Thyroid gland (tissue), 4 donors: Measurements from ENCODE around the gene RUFY3. TPM values are rescaled to one million over a fixed set of nuclear protein-coding genes. Genes with fewer than 3 reads are reported as not detected.

Experiments
- DNase-seq, 2 donors: peaks; one replicate each; pipeline ENCODE4 v3.0.0-alpha.2; 2019
- H3K27ac ChIP-seq, 3 donors: fragments of 200-600 bp; sonication (generic); 1 replicate in 2 of 3; 2 replicates in 1 of 3; pipeline ENCODE4 v1.5.1; 2016 to 2019; ENCODE audit warnings: mild to moderate bottlenecking in 1 of 3, moderate library complexity in 1 of 3
- H3K27me3 ChIP-seq: fragments of 200-600 bp; sonication (generic); one replicate; pipeline ENCODE4 v1.5.1; 2019
- H3K36me3 ChIP-seq, 2 donors: fragments of 200-600 bp; sonication (generic); one replicate each; pipeline ENCODE4 v1.5.1; 2016 to 2019
- H3K4me1 ChIP-seq, 2 donors: fragments of 200-600 bp; sonication (generic); one replicate each; pipeline ENCODE4 v1.5.1; 2017 to 2019
- H3K4me3 ChIP-seq, 3 donors: fragments of 200-600 bp; sonication (generic); replicated peaks in 1 of 3; 1 replicate in 2 of 3; 2 replicates in 1 of 3; pipeline ENCODE4 v1.5.1; 2016; ENCODE audit warnings: mild to moderate bottlenecking in 1 of 3
- H3K9me3 ChIP-seq: fragments of 200-600 bp; sonication (generic); one replicate; pipeline ENCODE4 v1.5.1; 2017
- POLR2A ChIP-seq, 2 donors: fragments of 450-650 bp; IDR thresholded peaks; one replicate each; pipeline ENCODE4 v1.6.1; 2017; ENCODE audit warnings: antibody characterized with exemption in 2 of 2, mild to moderate bottlenecking in 2 of 2, moderate library complexity in 1 of 2
- WGBS, 2 donors: methylation state at CpG; one replicate each; pipeline ENCODE4 v1.1.5; 2017; 5-methylcytosine and 5-hydroxymethylcytosine counted together
- intact Hi-C: fragments of 100-400 bp; cut with DNase I; formaldehyde crosslinking; loops from one replicate; pipeline ENCODE4 v1.15.1; 2023
- total RNA-seq, 4 donors: library from RNA; depleted of rRNA; stranded (reverse); fragments of >200 nt; gene quantifications; one replicate each; pipeline ENCODE4 v1.2.3, GENCODE V29; 2016
- TF ChIP-seq, protein P1 (sequence below), 6 experiments: fragments of 200-600 bp in 3 of 6; fragments of 450-650 bp in 3 of 6; sonication (generic) in 3 of 6; IDR thresholded peaks; one replicate each; pipeline ENCODE4 v1.5.1; 2016 to 2019; ENCODE audit warnings: antibody characterized with exemption in 6 of 6, mild to moderate bottlenecking in 2 of 6, inconsistent platforms in 1 of 6, moderate library complexity in 1 of 6

RUFY3 gene
- total RNA-seq, 4 donors from 2014 or later, result 148 to 242 (median 155) TPM

- TF ChIP-seq POLR2A (IDR thresholded peaks at IDR 0.05), result no peak
- TF ChIP-seq, protein P1, sequence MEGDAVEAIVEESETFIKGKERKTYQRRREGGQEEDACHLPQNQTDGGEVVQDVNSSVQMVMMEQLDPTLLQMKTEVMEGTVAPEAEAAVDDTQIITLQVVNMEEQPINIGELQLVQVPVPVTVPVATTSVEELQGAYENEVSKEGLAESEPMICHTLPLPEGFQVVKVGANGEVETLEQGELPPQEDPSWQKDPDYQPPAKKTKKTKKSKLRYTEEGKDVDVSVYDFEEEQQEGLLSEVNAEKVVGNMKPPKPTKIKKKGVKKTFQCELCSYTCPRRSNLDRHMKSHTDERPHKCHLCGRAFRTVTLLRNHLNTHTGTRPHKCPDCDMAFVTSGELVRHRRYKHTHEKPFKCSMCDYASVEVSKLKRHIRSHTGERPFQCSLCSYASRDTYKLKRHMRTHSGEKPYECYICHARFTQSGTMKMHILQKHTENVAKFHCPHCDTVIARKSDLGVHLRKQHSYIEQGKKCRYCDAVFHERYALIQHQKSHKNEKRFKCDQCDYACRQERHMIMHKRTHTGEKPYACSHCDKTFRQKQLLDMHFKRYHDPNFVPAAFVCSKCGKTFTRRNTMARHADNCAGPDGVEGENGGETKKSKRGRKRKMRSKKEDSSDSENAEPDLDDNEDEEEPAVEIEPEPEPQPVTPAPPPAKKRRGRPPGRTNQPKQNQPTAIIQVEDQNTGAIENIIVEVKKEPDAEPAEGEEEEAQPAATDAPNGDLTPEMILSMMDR (IDR thresholded peaks at IDR 0.05), result no peak
- DNase-seq, result no peak
- Histone ChIP-seq H3K36me3 (no peaks in the 10 kb centered on the region), H3K9me3 (no peaks in the 10 kb centered on the region), H3K27me3 (no peaks in the 10 kb centered on the region), H3K27ac (peak overlapping the region in 2 of 3 donors; percentile 2 to 40), H3K4me3 (no peak overlapping the region), H3K4me1 (peaks cover 41 to 59% of the 10 kb centered on the region in 2 donors)
- WGBS, 2 donors, result 32 to 46% methylated on average over 7 of the region's 7 CpGs
- intact Hi-C loops, result loop anchor here (10.0 kb wide), 1 partner anchor 125 kb away; the partner anchor contains the start of gene GRSF1
Measured at GRCh38 chr4:70709611-70710205, 12.1 kb upstream of the RUFY3 start.

GRCh38 chr4:70711599-70711998, 10.2 kb upstream of the RUFY3 start:
- WGBS, 2 donors, result 71 to 77% methylated on average over 3 of the region's 3 CpGs
- intact Hi-C loops, result no loop called here
- TF ChIP-seq POLR2A (IDR thresholded peaks at IDR 0.05), result no peak
- TF ChIP-seq, protein P1 (IDR thresholded peaks at IDR 0.05), result no peak
- Histone ChIP-seq H3K4me3 (no peak overlapping the region), H3K36me3 (no peaks in the 10 kb centered on the region), H3K27me3 (no peaks in the 10 kb centered on the region), H3K9me3 (no peaks in the 10 kb centered on the region), H3K27ac (peak overlapping the region in 1 of 3 donors; percentile 24), H3K4me1 (peaks cover 32 to 59% of the 10 kb centered on the region in 2 donors)
- no peak for DNase-seq

DNA sequence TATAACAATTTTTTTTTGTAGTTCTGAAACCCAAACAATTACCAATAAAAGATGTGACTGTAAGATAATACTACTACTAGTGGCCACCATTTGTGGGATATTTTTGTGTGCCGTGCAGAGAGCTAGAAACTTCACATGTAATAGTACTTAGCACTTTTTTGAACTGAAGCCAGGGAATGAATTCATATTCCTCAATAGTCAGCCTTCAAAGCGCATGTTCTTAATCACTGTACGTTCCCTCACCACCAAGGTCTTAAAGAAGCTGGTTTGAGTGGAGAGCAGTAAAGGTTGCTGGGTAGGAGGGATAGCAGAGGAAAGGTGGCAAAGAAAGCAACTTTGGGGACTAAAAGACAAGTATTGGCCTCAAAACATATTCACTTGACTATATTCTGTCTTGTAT, 9.6 kb upstream of the RUFY3 start:
- 78 to 82% methylated on average over 3 of the region's 3 CpGs for WGBS, 2 donors
- TF ChIP-seq POLR2A (IDR thresholded peaks at IDR 0.05), result no peak
- TF ChIP-seq, protein P1 (IDR thresholded peaks at IDR 0.05), result no peak
- no peaks in the 10 kb centered on the region for H3K27me3 ChIP-seq
- intact Hi-C loops, result no loop called here
- peaks cover 28 to 54% of the 10 kb centered on the region in 2 donors for H3K4me1 ChIP-seq
- peak overlapping the region in 1 of 3 donors; percentile 54 for H3K27ac ChIP-seq
- H3K36me3 ChIP-seq, result no peaks in the 10 kb centered on the region
- no peaks in the 10 kb centered on the region for H3K9me3 ChIP-seq
- no peak for DNase-seq
- no peak overlapping the region for H3K4me3 ChIP-seq

DNA sequence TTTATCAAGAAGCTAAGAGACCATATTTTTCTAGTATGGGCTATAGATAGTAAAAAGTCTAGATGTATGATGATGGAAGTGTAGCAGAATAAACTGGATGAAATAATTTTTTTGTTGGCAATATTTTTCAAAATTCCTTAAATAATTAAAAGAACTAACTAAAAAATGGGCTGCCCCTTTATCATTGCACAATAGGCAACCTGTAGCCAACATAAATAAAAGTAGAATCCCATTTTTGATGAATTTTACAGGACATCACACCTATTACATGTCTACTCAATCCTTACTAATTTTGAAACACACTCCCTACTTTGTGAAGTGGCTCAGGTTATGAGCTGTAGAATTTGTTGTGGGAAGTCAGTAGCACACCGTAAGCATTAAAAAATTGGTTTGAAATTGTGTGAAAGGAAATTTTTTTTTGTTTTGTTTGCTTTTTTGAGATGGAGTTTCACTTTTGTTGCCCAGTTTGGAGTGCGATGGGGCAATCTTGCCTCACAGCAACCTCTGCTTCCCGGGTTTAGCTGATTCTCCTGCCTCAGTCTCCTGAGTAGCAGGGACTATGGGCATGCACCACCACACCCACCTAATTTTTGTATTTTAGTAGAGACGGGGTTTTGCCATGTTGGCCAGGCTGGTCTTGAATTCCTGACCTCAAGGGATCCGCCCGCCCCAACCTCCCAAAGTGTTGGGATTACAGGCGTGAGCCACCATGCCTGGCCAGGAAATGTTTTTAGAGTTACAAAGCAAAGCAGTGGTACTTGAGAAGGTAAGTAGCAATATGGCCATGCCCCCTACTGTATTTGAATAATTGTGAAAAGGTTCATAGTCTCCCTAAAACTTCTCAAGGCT, 8.9 kb upstream of the RUFY3 start:
- Histone ChIP-seq H3K27ac (peak overlapping the region; percentile 6 to 67 (median 54)), H3K9me3 (no peaks in the 10 kb centered on the region), H3K4me3 (no peak overlapping the region), H3K27me3 (no peaks in the 10 kb centered on the region), H3K4me1 (peaks cover 25 to 50% of the 10 kb centered on the region in 2 donors), H3K36me3 (no peaks in the 10 kb centered on the region)
- 84 to 85% methylated on average over 7 of the region's 7 CpGs for WGBS, 2 donors
- DNase-seq, result no peak
- intact Hi-C loops, result no loop called here
- no peak for TF ChIP-seq POLR2A (IDR thresholded peaks at IDR 0.05)
- TF ChIP-seq, protein P1 (IDR thresholded peaks at IDR 0.05), result no peak
